Brain pericyte (primary cell): Measurements from ENCODE around the gene S100B.

ENCODE experiments used
- DNase-seq: peaks from one replicate; pipeline ENCODE4 v3.0.0-alpha.2; 2012; ENCODE audit warnings: low read depth, low spot score

Gene S100B

DNA sequence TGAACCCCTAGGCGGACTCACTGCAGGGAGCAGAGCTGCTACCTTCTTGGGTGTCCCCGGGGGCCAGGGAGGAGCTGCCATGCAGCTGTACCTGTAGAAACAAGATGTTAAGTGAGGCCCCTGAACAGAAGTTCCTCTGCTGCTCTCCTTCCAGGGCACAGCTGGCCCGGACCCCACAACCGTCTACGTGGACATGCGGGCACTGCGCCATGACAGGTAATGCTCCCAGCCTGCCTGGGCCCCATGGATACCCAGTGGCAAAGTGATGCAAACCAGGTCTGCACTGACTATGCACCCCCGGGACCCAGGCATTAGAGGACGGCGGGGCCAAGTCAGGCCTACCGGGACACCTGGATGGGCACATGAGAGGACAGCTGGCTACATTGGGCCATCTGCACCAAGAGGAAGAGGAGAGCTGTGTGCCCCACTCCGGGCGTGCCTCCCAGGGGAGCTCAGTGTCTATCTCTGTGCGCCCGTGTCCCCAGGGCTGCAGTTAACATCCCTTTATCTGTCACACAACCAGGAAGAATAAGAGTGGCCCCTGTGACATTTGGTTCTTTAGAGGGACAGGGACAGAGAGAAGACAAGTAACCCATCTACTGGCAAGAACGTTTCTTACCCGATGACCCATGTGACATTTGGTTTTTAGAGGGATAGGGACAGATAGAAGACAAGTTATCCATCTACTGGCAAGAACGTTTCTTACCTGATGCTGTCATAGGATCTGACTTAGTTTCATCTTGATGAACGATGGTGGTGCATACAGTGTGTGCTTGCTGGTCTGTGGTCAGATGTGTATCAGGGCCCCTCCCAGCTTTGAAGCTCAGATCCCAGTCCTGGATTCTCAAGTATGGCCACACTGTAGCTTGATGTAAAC lies 44.1 kb downstream of the S100B start:
- DNase-seq, result no peak

DNA sequence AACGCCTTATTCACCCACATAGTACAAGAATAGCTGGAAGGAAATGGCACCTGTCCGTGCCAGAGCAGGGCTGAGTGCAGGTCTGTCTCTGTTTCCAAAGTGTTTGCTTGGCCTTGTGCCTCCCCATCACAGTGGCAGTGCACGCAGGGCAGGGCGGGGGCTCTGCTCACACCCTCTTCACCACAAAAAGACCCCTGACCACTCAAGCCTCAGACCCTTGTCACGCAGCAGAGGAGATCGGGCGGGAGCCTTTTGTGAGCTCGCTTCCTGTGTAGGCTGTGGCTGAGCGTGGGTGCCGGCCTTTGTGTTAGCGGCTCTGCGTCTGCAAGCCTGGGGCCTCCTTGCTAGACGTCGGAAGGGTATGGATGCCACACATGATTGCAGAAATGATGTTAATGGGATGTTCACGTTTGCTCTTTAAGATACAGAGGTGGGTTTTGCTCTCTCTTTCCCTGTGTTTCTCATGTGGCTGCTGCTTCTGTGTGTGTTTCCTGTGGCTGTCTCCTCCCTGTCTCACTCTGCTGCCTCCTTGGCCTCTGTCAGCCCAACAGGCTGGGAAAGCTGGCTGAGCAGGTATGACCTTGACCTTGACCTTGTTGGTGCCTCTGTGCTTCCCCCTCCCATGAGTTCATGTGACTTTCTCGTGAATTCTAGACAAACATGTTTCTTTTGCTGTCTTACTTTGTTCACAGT lies 45.4 kb downstream of the S100B start:
- DNase-seq, result no peak

DNA sequence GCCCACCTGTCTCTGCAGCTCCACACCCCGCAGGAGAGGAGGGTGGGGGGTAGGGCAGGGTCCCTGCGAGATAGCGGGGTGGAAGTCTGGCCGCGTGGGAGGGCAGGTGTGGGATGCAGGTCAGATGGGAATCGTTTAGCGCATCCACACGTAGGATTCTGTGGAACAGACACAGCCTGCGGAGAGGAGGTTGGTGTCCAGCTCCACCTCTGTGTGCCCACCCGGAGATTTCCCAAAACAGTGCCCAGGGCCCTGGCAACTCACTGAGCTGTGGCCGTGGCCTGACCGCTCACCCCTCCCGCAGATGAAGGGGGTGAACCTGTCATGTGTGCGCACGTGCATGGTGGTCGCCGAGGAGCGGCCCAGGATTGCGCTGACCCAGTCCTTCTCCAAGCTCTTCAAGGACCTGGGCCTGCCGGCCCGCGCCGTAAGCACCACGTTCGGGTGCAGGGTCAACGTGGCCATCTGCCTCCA lies 46.9 kb downstream of the S100B start:
- DNase-seq, result no peak

DNA sequence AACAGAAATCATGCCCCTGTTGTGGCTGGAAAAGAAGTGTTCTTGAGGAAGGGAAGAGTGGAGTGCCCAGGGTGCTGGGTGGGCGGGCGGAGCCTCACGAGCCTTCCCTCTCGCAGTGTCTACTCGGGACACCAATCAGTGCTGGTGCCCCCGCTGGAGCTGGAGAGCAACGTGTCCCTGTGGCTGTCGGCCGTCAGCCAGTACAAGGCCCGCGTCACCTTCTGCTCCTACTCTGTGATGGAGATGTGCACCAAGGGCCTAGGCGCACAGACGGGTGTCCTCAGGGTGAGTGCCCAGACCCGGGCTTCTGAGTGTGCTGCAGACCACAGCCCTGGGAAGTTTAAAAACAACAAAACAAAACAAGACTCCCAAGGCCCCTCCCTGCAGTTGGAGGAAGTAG lies 47.4 kb downstream of the S100B start:
- DNase-seq, result no peak

DNA sequence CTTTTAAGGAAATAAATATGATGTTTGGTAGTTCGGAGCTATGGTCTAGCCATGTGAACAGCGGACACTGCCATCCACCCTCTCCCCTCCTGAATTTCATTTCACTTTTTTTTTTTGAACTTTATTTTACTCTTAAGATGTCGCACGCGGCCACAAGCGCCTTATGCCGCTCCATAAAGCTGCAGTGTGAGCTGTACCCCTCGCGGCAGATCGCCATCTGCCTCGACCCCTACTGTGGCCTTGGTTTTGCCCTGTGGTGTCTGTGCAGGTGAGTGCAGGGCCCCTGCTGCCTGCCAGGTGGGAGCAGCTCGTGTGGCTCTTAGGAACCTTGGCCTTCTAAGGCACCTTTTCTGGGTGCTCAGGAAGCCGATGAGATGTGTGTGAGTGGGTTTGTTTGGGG lies 48.1 kb downstream of the S100B start:
- DNase-seq, result no peak

DNA sequence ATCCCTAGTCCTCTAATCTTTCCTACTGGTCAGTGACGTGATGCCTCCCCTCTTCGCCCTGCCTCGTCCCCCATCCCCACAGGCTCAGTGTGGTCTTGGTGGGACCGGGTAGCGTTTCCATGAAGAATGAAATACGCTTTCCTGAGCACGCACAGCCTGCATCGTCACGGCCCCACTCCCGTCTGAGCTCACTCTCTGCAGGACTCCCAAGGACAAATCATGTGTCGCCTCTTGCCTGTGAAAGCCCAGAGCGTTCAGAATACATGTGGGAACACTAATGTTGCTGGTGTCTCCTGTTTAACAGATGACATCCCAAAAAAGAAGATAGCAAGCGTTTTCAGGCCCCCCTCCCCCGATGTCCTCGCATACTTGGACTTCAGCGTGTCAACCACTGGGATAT lies 49.2 kb downstream of the S100B start:
- no peak for DNase-seq

DNA sequence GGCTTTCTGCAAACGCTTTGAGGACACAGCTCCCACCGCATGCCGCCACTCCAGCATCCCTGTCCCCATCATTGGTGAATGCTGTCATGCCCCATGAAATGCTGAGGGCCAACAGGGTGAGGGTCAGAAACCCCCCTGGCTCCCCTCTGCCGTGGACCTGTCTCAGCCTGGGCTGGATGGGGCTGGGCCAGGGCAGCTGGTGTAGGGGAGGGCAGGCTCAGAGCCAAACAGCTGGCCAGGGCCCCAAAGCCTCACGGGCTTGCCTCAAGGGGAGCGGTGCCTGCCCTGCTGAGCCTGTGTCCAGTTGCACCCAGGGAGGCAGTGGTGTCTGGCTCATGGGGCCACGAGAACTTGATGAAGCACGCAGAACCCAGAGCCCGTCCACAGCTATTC lies 49.7 kb downstream of the S100B start:
- DNase-seq, result no peak

DNA sequence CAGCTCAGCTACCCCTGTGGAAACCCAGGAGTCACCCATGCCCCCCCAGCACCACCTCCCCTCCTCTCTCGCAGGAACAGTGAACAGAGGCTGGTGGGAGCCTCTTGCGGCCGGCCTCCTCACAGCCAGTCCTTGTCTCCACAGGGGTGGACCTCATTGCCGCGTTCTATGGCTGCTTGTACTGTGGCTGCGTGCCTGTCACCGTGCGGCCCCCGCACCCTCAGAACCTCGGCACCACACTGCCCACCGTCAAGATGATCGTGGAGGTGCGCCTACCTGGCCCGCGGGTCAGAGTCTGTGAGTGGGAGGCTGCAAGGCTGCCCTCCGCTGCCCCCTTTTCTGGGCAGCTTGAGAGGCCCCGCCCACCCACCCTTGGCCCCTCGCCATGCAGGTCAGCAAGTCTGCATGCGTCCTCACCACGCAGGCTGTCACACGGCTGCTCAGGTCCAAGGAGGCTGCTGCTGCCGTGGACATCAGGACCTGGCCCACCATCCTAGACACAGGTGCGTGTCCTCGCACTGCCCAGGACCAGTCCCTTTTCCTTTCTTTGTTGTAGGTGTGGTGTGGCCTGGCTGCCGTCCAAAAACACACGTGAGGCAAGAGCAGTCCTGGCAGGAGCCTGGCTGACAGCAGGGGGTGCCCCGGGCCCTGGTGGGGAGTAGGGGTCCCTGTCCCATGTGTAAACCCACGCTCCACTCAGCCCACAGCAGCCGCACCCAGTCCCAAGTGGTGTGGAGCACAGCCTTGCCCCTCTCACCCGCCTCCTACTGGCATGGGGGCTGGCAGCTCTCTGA lies 50.3 kb downstream of the S100B start:
- no peak for DNase-seq

DNA sequence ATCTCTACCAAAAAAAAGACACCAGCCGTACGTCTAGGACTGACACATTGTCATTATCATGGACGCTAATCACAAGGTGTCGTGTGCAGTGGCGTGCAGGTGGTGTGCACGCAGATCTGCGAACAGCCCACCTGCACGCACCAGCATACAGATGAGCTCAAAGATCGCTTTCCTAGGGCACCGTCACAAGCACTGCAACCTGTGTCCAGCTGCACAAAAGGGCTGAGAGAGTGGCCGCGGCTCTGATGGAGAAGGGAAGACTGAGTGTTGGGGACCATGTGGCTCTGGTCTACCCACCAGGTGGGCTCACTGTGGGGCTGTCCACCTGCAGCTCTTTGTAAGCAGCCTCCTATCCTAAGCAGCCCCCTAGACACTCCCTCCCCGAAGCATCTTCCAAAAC lies 50.9 kb downstream of the S100B start:
- DNase-seq, result no peak

DNA sequence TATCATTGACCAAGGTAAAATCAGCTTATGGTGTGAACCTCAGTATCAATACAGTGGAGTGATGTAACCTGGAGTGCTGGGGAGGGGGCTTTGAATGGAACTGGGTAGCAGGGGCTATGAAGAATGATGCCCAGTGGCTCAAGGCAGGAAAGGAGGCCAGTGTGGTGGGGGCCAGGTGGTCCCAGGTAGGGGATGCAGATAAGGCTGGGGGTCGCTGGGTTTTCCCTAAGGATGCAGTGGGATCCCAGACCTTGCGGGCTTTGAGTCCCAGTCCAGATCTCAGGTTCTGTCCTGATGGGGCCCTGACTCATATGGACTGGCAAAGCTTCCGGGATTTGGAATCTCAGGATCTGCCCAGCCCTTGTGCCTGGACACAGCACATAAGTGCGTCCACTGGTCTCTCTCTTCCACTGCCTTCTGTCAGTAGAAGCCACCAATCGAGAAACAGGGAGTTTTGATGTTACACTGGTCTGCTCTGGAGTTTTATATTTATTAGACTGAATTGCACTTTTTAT lies 52.0 kb downstream of the S100B start:
- no peak for DNase-seq

DNA sequence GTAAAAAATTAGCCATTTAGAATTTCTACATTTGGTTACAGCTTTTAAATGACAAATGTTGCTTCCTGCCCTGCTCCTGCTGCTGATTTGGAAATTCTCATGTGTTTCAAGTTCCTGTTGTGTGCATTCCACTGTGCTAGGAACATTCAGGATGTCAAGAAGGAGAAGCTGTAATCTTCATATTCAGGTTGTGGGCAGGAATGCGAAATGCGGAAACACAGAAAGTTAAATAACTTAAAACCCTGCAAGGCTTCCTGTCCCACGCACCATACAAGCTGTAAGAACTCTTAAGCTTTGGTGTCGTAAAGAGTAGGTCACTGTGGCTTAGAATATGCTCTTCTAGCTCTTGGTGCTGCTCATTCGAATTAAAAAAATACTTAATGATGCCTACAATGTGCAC lies 52.6 kb downstream of the S100B start:
- no peak for DNase-seq

DNA sequence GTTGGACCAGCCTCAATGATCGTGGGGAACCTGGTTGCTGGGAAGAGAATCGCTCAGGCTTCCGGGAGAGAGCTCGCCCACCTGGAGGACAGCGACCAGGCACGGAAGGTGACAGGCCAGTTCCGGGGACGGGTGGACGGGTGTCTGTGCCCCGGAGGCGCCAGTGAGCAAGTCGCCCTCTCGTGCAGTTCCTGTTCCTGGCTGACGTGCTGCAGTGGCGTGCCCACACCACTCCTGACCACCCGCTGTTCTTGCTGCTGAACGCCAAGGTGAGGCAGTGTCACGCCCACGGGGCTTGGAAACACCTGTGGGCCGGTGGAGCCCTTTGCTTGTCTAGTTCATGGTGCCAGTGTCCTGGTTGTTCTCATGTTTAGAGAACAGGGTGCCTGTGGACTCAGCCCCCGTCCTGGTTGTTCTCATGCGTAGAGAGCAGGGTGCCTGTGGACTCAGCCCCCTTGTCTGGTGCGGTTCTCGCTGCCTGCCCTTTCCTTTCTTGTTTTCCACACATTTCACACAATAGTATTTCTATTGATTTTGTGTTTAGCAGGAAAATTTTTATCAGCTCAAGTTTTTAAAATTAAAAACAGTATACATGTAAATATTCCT lies 53.1 kb downstream of the S100B start:
- DNase-seq, result no peak

DNA sequence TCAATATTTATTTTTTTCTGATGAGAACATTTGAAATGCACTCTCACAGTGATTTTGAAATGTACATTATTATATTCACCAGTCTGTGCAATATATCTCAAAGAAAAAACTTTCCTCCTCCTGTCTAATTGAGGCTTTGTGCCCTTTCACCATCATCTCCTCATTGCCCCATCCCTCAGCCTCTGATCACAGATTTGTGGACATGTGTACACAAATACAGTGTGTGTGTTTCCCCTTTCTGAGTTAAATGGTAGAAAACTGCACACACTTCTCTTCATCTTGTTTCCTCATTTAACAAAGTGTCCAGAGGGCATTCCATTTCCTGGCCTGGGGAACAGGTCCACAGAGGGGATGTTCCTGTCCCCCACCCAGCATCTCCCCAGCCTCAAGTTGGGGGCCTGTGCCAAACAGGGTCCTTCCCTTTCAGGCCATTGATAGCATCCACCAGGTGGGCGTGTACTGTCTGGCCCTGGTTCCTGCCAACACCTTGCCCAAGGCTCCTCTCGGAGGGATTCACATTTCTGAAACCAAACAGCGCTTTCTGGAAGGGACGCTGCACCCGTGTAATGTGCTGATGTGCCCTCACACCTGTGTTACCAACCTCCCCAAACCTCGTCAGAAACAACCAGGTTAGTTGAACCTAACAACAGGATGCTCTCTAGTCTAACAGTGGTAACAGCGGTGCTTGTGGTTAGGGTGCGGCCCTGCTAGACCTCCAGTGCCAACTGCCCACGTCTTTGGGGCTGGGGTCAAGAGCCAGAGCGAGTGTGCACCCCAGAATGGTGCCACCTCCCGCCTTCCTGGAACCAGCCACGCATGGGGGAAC lies 54.6 kb downstream of the S100B start:
- DNase-seq, result no peak

DNA sequence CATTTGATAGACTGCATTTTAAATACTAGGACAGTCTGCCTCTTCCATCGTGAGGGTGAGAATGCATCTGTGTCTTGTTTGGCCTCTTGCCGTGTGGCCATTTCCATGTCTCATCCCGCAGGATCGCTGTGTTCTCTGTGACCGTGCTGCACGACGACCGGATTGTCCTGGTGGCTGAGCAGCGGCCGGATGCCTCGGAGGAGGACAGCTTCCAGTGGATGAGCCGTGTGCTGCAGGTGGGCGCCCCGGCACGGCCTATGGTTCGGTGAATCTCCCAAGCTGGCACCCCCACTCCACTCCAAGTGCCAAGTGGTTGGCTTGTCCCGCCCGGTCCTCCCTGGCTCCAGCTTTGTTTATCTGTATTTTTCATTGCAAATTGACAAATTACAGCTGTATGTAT lies 55.2 kb downstream of the S100B start:
- DNase-seq, result no peak
